B cell (primary cell): Measurements from ENCODE around the gene RAP2A.

Experiments used
- CTCF ChIP-seq: fragments of 200-600 bp; IDR thresholded peaks from one replicate; pipeline ENCODE4 v1.8.0; 2022; ENCODE audit warnings: antibody characterized with exemption, mild to moderate bottlenecking
- EZH2 ChIP-seq: IDR thresholded peaks from 2 replicates; pipeline ENCODE4 v1.6.1; 2012; ENCODE audit warnings: borderline replicate concordance, low read depth, mild to moderate bottlenecking, moderate library complexity, low read length; ENCODE audit not compliant: insufficient read depth, poor library complexity, severe bottlenecking

DNA sequence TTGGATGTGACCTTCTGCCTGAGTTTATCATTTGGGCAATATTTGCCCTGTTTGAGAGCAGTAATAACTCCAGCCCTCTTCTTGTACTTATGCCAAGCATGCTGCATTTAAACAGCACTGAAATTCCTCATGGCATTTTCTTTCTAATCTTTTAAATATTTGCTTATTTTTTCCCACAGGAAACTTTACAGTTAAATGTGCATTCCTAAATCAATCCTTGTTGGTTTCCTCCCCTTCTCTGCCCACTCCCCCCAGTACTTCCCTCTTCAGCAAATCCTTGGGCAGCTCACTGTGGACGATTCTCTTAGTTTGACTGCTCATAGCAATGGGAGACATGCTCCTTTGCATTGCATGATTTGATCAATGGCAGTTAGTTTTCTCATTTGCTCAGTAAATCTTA lies 68.7 kb downstream of the RAP2A start:
- TF ChIP-seq CTCF (no peak), EZH2 (no peak)
